ENCODE results near the gene MANEAL.

- TF ChIP-seq CTCF (IDR thresholded peaks at IDR 0.05; ENCODE audit: low read length) (no peak), EZH2 (IDR thresholded peaks at IDR 0.05; ENCODE audit: borderline replicate concordance, low read length) (no peak)
Observed at GRCh38 chr1:37844536-37844935, 50.9 kb downstream of the MANEAL start.
